Activated CD4-positive, CD25-positive, alpha-beta regulatory T cell treated with anti-CD3 and anti-CD28 coated beads, Interleukin-2, amount 50 U/mL, for 72 hours (primary cell): ENCODE results near the gene ANXA4.
"Not testable (repeated sequence)": the region's sequence is repeated elsewhere in the genome, so short reads cannot be mapped to it uniquely, and the experiment has no call there.

Experiments
- DNase-seq: peaks from one replicate; pipeline ENCODE4 v3.0.0; 2021

ANXA4 gene

DNA sequence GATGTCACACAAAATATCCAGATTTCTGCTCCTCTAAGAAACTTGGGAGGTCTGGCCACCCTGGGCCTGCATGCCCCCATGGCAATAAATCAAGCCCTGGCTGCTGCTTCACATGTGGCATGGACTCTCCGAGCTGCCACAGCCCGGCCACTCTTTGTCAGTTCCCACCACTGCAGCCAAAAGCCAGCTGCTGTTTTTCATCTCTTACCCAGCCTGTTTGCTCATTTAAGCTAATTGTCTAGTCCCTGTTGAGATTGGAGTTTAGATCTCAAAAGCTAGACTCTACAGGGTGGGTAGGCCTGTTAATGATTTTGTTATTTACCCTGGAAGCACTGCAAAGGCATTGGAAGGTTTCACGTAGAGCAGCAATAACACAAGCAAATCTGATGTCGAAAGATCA, 20.9 kb upstream of the ANXA4 start:
- no peak for DNase-seq

GRCh38 chr2:69723791-69724190, 18.1 kb upstream of the ANXA4 start:
- no peak for DNase-seq

- peak; percentile 90 for DNase-seq
Observed at GRCh38 chr2:69724540-69725159, 17.3 kb upstream of the ANXA4 start.

- no peak for DNase-seq
Observed at GRCh38 chr2:69725706-69726360, 16.1 kb upstream of the ANXA4 start.

GRCh38 chr2:69729266-69729665, 12.7 kb upstream of the ANXA4 start:
- no peak for DNase-seq

- DNase-seq, result no peak
Observed at GRCh38 chr2:69729781-69730180, 12.2 kb upstream of the ANXA4 start.

- no peak for DNase-seq
Observed at GRCh38 chr2:69731147-69731970, 10.6 kb upstream of the ANXA4 start.

DNA sequence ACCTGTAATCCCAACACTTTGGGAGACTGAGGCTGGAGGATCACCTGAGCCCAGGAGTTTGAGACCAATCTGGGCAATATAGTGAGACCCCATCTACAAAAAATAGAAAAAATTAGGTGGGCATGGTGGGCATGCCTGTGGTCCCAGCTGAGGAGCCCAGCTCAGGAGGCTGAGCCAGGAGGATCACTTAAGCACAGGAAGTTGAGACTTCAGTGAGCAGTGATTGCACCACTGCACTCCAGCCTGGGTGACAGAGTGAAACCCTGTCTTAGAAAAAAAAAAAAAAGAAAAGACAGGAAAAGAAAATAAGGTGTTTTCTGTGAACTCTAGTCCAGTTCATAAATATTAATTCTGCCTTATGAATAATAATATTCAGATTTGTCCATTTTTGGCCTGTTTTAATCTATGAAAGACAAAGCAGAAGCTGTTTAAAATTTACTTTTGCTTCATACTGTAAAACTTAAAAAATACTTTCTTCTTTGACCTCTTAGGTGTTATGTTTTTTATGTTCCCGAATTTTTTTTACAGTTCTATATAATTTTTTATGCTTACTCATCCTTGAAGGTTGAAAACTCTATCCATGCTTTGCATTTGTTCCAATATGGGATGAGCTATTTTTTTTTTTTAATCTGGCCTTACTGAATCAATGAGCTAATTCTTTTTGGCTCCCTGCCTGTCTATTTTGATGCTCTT, 8.4 kb upstream of the ANXA4 start:
- DNase-seq, result no peak

DNA sequence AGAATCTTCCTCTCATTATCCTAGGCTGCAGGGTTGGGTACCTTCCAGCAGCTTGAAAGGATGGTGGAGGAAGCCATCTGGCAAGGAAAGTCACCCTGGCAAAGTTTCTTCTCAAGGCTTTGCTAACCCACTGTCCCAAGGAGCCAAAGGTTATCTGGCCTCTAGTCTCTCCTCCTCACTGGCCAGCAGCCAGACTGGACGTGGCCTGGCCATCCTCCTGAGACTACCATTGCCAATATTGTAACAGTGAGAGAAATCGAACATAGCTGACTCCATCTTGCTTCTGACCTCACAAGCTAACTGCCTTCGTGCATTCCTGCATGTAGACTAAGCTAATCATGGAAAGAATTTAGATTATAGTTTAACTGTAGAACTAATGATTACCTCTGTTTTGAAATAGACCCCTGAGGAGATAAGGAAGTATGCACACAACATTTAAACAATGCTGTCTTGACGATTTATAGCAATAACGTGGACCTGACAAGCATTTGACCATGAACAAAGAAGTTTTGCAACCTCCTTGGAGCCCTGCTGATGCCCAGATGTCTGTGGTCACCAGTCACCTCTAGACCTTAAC, 7.8 kb upstream of the ANXA4 start:
- no peak for DNase-seq

DNA sequence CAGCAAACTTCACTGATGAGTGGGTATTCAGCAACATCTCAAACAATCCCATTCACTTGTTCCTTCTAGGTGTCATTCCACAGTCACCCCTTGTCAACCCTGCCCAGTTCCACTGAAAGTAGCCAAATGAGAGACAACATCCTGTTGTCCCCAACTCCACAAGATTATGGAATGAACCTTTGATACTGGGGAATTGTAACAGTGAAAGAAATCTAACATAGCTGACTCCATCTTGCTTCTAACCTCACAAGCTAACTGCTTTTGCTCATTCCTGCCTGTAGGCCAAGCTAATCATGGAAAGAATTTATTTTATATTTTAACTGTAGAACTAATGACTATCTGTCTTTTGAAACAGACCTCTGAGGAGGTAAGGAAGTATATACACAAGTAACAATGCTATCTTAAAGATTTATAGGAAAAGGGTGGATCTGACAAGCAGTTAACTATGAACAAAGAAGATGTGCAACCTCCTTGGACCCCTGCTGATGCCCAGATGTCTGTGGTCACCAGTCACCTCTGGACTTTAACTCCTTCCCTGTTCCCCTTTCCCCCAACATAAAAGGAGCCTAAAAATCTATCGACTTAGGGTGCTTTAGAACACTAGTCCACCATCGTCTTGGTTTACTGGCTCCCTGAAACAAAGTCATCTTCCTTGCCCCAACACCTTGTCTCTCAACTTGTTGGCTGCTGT, 6.9 kb upstream of the ANXA4 start:
- DNase-seq, result no peak

DNA sequence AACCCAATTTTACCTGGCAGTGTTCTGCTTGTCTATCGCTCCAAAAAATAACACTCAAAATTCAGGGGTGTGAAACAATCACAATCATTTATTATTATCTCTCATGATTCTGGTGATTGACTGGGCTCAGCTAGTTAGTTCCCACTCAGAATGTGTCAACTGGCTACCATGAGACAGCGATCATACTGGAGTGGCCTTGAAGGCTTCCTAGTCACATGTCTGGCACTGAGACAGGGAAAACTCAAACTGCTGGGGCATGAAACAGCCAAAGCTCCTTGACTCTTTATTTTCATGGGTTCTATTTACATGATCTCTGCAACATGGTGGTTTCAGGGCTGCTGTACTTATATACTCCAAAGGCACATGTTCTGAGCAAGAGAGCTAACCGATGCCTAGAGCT, 6.2 kb upstream of the ANXA4 start:
- no peak for DNase-seq

DNA sequence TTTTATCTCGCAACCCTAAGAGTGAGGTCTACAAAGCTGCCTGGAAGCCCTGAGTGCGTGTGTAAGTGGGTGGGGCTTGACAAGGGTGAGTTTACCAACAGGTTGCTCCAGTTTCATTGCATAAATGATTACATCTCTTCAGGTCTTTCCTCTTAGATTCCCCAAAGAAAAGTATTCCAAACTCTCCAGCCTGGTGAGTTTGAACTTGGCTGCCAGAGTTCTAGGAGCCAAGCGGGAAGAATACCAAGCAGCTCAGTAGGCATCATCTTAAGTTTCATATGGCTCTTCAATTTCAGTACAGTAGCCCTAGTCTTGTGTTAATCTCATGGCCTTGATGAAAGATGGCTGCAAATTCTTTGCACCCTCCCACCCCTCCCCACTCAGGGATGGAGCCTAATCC, 3.8 kb upstream of the ANXA4 start:
- not testable (repeated sequence) for DNase-seq

GRCh38 chr2:69740502-69740951, 1.4 kb upstream of the ANXA4 start:
- DNase-seq, result no peak

GRCh38 chr2:69741229-69741574, 732 bp upstream of the ANXA4 start:
- peak; percentile 39 for DNase-seq

DNA sequence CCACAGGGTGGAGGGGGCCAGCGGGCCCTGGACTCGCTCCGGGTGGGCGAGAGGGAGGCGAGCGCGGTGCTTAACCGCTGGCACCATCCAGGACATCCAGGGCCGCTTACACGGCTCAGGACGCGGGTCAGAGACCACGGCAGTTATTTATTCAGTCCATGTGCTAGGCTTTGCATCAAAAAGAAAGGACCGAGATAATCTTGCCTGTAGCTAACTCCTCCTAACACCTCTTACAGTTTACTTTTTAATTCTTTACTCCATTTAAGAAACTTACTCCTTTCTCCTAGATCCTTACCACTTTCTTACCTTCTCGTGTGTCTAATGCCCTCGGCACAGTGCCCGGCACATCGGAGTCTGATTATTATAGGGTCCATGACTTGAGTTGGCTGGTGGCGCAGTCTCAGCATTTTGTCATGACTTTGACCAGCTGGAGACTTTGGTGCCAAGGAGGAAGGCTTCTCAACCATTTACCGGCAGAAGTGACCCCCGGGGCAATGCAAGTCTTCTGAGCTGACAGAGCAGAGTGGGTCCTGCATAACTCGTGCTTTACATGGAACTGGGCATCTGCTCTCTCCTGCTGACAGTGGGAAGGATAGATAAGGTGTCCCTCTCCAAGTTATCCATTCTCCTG, 503 bp downstream of the ANXA4 start:
- no peak for DNase-seq

DNA sequence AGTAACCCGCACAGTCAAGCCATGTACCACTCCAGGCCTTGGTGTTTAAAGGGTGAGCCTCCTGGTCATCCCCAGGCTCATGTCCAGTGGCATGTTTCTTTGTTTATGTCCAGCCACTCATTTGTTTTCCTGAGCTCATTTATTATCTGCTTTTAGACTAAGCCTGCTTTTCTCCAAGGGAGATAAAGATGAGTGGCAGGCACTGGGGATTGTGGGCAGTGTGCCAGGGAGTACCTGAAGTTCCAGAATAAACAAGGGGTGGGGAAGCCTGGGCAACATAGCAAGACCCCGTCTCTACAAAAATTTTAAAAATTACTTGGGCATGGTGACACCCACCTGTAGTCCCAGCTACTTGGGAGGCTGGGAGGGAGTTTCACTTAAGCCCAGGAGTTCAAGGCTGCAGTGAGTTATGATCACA, 1.9 kb downstream of the ANXA4 start:
- DNase-seq, result no peak

- no peak for DNase-seq
Observed at GRCh38 chr2:69744456-69744855, 2.5 kb downstream of the ANXA4 start.

- no peak for DNase-seq
Observed at GRCh38 chr2:69745035-69745434, 3.1 kb downstream of the ANXA4 start.

DNA sequence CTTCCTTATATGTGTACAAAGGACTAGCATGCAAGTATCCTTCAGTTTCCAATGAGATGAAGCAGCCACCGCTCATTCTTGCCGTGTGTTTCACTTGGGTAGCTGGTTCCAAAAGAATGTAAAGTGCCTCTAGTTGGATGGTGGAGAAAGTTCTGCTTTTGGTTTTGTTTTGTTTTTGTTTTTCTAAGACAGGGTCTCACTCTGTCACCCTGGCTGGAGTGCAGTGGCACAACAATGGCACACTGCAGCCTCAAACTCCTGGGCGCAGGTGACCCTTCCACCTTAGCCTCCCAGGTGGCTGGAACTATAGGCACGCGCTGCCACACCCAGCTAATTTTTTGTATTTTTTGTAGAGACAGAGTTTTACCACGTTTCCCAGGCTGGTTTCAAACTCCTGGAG, 8.3 kb downstream of the ANXA4 start:
- no peak for DNase-seq

GRCh38 chr2:69753659-69754363, 11.9 kb downstream of the ANXA4 start:
- no peak for DNase-seq

- no peak for DNase-seq
Observed at GRCh38 chr2:69754633-69755032, 12.7 kb downstream of the ANXA4 start.
